ENCODE results near the gene P3H3. TPM values are rescaled to one million over a fixed set of nuclear protein-coding genes. Genes with fewer than 3 reads are reported as not detected.
"Not testable (repeated sequence)": the region's sequence is repeated elsewhere in the genome, so short reads cannot be mapped to it uniquely, and the experiment has no call there.

Gene P3H3
- polyA plus RNA-seq, 4 donors: 0.89 to 18.3 (median 4.9) TPM

DNA sequence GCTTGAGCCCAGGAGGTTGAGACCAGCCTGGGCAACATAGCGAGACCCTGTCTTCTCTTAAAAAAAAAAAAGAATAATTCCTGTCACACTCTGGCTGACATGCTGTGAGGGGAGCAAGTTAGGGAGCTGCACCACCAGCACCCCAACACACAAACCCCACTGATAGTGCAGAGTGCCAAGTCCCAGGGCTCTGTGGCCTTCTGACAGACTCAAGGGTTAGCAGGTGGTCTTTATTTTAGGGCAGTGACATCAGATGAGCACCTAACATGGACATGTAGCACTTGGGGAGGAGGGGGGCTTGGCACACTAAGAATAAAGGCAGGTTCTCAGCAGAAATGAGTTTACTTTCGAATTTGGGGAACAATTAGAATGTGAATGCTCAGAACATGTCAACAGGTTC is 30.6 kb downstream of the P3H3 start:
- peaks cover 0 to 2% (median 0%) of the 10 kb centered on the region in 3 donors for H3K4me1 ChIP-seq (ENCODE audit: control insufficient read depth in 3 of 3, insufficient read depth in 2 of 3, low read depth in 1 of 3, low read length in 2 of 3)
- peaks cover 18 to 86% (median 24%) of the 10 kb centered on the region in 3 donors for H3K36me3 ChIP-seq (ENCODE audit: control insufficient read depth in 3 of 3, insufficient read depth in 2 of 3, low read depth in 1 of 3, low read length in 3 of 3)
- no peaks in the 10 kb centered on the region for H3K9me3 ChIP-seq (ENCODE audit: control insufficient read depth in 2 of 2, insufficient read depth in 1 of 2, low read depth in 1 of 2, low read length in 1 of 2)
- 94 to 100% (median 95%) methylated on average over 2 of the region's 2 CpGs for WGBS, 3 donors
- DNase-seq: no peak
- FAIRE-seq: no peak
- no peak overlapping the region for H3K27ac ChIP-seq (ENCODE audit: low read depth in 1 of 3, low read length in 2 of 3)
- no peak overlapping the region for H3K4me3 ChIP-seq (ENCODE audit: low read depth in 1 of 3, low read length in 3 of 3)
- no peaks in the 10 kb centered on the region for H3K27me3 ChIP-seq (ENCODE audit: control insufficient read depth in 3 of 3, insufficient read depth in 3 of 3, low read length in 3 of 3)

DNA sequence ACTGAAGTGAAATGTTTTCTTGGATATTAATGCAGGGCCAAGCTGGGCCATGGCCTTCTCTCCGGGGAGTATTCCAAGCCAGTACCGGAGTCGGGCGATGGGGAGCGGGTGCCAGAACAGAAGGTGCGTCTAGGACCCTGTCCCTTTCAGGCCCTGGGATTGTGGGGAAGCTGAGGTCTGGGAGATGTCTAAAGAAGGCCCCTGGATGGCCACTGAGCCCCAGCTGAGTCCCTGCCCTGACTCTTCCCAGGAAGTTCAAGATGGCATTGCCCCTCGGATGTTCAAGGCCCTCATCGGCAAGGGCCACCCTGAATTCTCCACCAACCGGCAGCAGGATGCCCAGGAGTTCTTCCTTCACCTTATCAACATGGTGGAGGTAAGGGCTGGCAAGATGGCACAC is 31.9 kb downstream of the P3H3 start:
- Histone ChIP-seq H3K36me3 (ENCODE audit: control insufficient read depth in 3 of 3, insufficient read depth in 2 of 3, low read depth in 1 of 3, low read length in 3 of 3) (peaks cover 23 to 91% (median 27%) of the 10 kb centered on the region in 3 donors), H3K27me3 (ENCODE audit: control insufficient read depth in 3 of 3, insufficient read depth in 3 of 3, low read length in 3 of 3) (no peaks in the 10 kb centered on the region), H3K27ac (ENCODE audit: low read depth in 1 of 3, low read length in 2 of 3) (no peak overlapping the region), H3K4me1 (ENCODE audit: control insufficient read depth in 3 of 3, insufficient read depth in 2 of 3, low read depth in 1 of 3, low read length in 2 of 3) (no peaks in the 10 kb centered on the region), H3K9me3 (ENCODE audit: control insufficient read depth in 2 of 2, insufficient read depth in 1 of 2, low read depth in 1 of 2, low read length in 1 of 2) (no peaks in the 10 kb centered on the region), H3K4me3 (ENCODE audit: low read depth in 1 of 3, low read length in 3 of 3) (no peak overlapping the region)
- WGBS, 3 donors: 94 to 97% (median 96%) methylated on average over 9 of the region's 9 CpGs
- DNase-seq: no peak
- FAIRE-seq: no peak

DNA sequence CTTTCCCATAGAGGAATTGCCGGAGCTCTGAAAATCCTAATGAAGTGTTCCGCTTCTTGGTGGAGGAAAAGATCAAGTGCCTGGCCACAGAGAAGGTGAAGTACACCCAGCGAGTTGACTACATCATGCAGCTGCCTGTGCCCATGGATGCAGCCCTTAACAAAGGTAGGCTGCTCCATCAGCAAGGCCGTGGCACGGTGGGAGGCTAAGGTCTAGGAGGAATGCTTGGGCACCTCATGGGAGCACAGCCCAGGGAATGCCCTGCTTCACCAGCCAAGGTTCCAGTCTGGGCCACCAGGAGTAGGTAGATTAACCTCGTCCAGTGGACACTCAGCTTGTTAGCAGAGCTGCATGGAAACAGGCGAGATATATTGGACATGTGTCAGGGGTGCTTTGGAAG is 32.7 kb downstream of the P3H3 start:
- Histone ChIP-seq H3K27ac (ENCODE audit: low read depth in 1 of 3, low read length in 2 of 3) (no peak overlapping the region), H3K4me3 (ENCODE audit: low read depth in 1 of 3, low read length in 3 of 3) (no peak overlapping the region), H3K36me3 (ENCODE audit: control insufficient read depth in 3 of 3, insufficient read depth in 2 of 3, low read depth in 1 of 3, low read length in 3 of 3) (peaks cover 23 to 92% (median 25%) of the 10 kb centered on the region in 3 donors), H3K9me3 (ENCODE audit: control insufficient read depth in 2 of 2, insufficient read depth in 1 of 2, low read depth in 1 of 2, low read length in 1 of 2) (no peaks in the 10 kb centered on the region), H3K4me1 (ENCODE audit: control insufficient read depth in 3 of 3, insufficient read depth in 2 of 3, low read depth in 1 of 3, low read length in 2 of 3) (no peaks in the 10 kb centered on the region), H3K27me3 (ENCODE audit: control insufficient read depth in 3 of 3, insufficient read depth in 3 of 3, low read length in 3 of 3) (no peaks in the 10 kb centered on the region)
- FAIRE-seq (no peak), DNase-seq (no peak)
- WGBS, 3 donors: 94 to 98% (median 96%) methylated on average over 7 of the region's 7 CpGs

- no peaks in the 10 kb centered on the region for H3K9me3 ChIP-seq (ENCODE audit: control insufficient read depth in 2 of 2, insufficient read depth in 1 of 2, low read depth in 1 of 2, low read length in 1 of 2)
- DNase-seq (no peak), FAIRE-seq (no peak)
- H3K36me3 ChIP-seq (ENCODE audit: control insufficient read depth in 3 of 3, insufficient read depth in 2 of 3, low read depth in 1 of 3, low read length in 3 of 3): peaks cover 23 to 92% (median 25%) of the 10 kb centered on the region in 3 donors
- H3K27ac ChIP-seq (ENCODE audit: low read depth in 1 of 3, low read length in 2 of 3): no peak overlapping the region
- H3K27me3 ChIP-seq (ENCODE audit: control insufficient read depth in 3 of 3, insufficient read depth in 3 of 3, low read length in 3 of 3): no peaks in the 10 kb centered on the region
- H3K4me1 ChIP-seq (ENCODE audit: control insufficient read depth in 3 of 3, insufficient read depth in 2 of 3, low read depth in 1 of 3, low read length in 2 of 3): no peaks in the 10 kb centered on the region
- no peak overlapping the region for H3K4me3 ChIP-seq (ENCODE audit: low read depth in 1 of 3, low read length in 3 of 3)
- 94 to 96% (median 94%) methylated on average over 9 of the region's 9 CpGs for WGBS, 3 donors
Observed at GRCh38 chr12:6861391-6861790, 33.2 kb downstream of the P3H3 start.

DNA sequence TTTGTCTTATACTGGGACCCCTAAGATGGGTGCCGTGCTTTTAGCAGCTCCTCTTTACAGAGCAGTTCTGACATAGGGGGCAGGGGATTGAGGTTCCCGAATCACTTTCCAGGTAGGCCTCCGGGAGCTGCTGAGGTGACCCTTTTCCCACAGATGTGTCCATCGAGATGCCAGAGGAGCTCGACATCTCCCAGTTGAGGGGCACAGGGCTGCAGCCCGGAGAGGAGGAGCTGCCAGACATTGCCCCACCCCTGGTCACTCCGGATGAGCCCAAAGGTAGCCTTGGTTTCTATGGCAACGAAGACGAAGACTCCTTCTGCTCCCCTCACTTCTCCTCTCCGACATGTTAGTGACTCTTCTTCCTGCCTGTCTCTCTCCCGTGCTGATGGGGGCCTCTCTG is 34.8 kb downstream of the P3H3 start:
- WGBS, 3 donors: 89 to 96% (median 90%) methylated on average over 11 of the region's 11 CpGs

GRCh38 chr12:6863586-6864321 is 35.5 kb downstream of the P3H3 start:
- no peak for DNase-seq
- no peak overlapping the region for H3K4me3 ChIP-seq (ENCODE audit: low read depth in 1 of 3, low read length in 3 of 3)
- H3K27me3 ChIP-seq (ENCODE audit: control insufficient read depth in 3 of 3, insufficient read depth in 3 of 3, low read length in 3 of 3): no peaks in the 10 kb centered on the region
- H3K4me1 ChIP-seq (ENCODE audit: control insufficient read depth in 3 of 3, insufficient read depth in 2 of 3, low read depth in 1 of 3, low read length in 2 of 3): peaks cover 0 to 13% (median 0%) of the 10 kb centered on the region in 3 donors
- no peak for FAIRE-seq
- no peaks in the 10 kb centered on the region for H3K9me3 ChIP-seq (ENCODE audit: control insufficient read depth in 2 of 2, insufficient read depth in 1 of 2, low read depth in 1 of 2, low read length in 1 of 2)
- no peak overlapping the region for H3K27ac ChIP-seq (ENCODE audit: low read depth in 1 of 3, low read length in 2 of 3)
- peaks cover 16 to 83% (median 18%) of the 10 kb centered on the region in 3 donors for H3K36me3 ChIP-seq (ENCODE audit: control insufficient read depth in 3 of 3, insufficient read depth in 2 of 3, low read depth in 1 of 3, low read length in 3 of 3)
- WGBS, 3 donors: 96 to 97% (median 96%) methylated on average over 16 of the region's 16 CpGs

More for the DNA sequence above, 34.8 kb downstream of the P3H3 start:
- Histone ChIP-seq H3K27ac (ENCODE audit: low read depth in 1 of 3, low read length in 2 of 3) (no peak overlapping the region), H3K9me3 (ENCODE audit: control insufficient read depth in 2 of 2, insufficient read depth in 1 of 2, low read depth in 1 of 2, low read length in 1 of 2) (no peaks in the 10 kb centered on the region), H3K36me3 (ENCODE audit: control insufficient read depth in 3 of 3, insufficient read depth in 2 of 3, low read depth in 1 of 3, low read length in 3 of 3) (peaks cover 19 to 82% (median 23%) of the 10 kb centered on the region in 3 donors), H3K4me1 (ENCODE audit: control insufficient read depth in 3 of 3, insufficient read depth in 2 of 3, low read depth in 1 of 3, low read length in 2 of 3) (peaks cover 0 to 6% (median 0%) of the 10 kb centered on the region in 3 donors), H3K4me3 (ENCODE audit: low read depth in 1 of 3, low read length in 3 of 3) (no peak overlapping the region), H3K27me3 (ENCODE audit: control insufficient read depth in 3 of 3, insufficient read depth in 3 of 3, low read length in 3 of 3) (no peaks in the 10 kb centered on the region)
- DNase-seq (no peak), FAIRE-seq (no peak)

GRCh38 chr12:6865307-6865706 is 37.1 kb downstream of the P3H3 start:
- Histone ChIP-seq H3K4me1 (ENCODE audit: control insufficient read depth in 3 of 3, insufficient read depth in 2 of 3, low read depth in 1 of 3, low read length in 2 of 3) (peaks cover 0 to 28% (median 0%) of the 10 kb centered on the region in 3 donors), H3K36me3 (ENCODE audit: control insufficient read depth in 3 of 3, insufficient read depth in 2 of 3, low read depth in 1 of 3, low read length in 3 of 3) (peaks cover 11 to 83% (median 16%) of the 10 kb centered on the region in 3 donors)
- H3K4me3 ChIP-seq (ENCODE audit: low read depth in 1 of 3, low read length in 3 of 3); H3K27me3 ChIP-seq (ENCODE audit: control insufficient read depth in 3 of 3, insufficient read depth in 3 of 3, low read length in 3 of 3); DNase-seq; H3K9me3 ChIP-seq (ENCODE audit: control insufficient read depth in 2 of 2, insufficient read depth in 1 of 2, low read depth in 1 of 2, low read length in 1 of 2); H3K27ac ChIP-seq (ENCODE audit: low read depth in 1 of 3, low read length in 2 of 3); FAIRE-seq: not testable (repeated sequence)
- 92 to 94% (median 94%) methylated on average over 5 of the region's 5 CpGs for WGBS, 3 donors

DNA sequence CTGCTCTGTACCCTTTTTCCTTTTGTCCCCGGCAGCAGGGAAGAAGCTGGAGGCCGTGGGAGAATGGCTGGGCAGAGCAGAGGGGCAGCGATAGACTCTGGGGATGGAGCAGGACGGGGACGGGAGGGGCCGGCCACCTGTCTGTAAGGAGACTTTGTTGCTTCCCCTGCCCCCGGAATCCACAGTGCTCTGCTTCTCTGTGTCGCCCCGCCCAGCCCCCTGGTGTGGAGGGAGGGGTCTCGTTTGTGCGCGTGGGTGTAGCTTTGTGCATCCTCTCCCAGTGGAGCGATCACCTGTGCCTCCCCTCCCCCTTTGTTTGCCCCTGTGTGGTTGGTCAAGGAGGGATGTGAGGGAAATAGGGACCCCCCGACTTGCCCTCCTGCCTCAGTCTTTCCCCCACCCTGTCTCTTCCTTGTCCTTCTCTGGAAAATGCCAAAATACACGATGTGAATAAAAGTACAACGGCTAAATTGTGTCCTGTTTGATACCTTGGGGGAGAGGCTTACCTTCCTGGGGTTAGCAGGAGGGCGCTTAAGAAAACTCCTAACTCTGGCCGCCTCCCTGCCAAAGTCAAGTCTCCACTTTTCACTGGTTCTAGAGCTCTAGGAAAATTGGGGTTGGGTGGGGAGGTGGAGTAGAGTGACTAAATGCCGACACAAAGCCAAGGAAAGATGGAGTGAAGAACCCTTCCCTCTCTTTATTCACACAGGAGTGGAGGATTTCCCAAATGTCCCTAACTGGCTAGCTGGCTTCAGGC is 38.1 kb downstream of the P3H3 start:
- DNase-seq: no peak
- 74 to 80% (median 79%) methylated on average over 16 to 19 of the region's 19 CpGs for WGBS, 3 donors
- no peak for FAIRE-seq
- Histone ChIP-seq H3K4me1 (ENCODE audit: control insufficient read depth in 3 of 3, insufficient read depth in 2 of 3, low read depth in 1 of 3, low read length in 2 of 3) (peaks cover 0 to 34% (median 0%) of the 10 kb centered on the region in 3 donors), H3K9me3 (ENCODE audit: control insufficient read depth in 2 of 2, insufficient read depth in 1 of 2, low read depth in 1 of 2, low read length in 1 of 2) (no peaks in the 10 kb centered on the region), H3K36me3 (ENCODE audit: control insufficient read depth in 3 of 3, insufficient read depth in 2 of 3, low read depth in 1 of 3, low read length in 3 of 3) (peaks cover 9 to 83% (median 10%) of the 10 kb centered on the region in 3 donors), H3K4me3 (ENCODE audit: low read depth in 1 of 3, low read length in 3 of 3) (peak overlapping the region in 1 of 3 donors; percentile 95), H3K27me3 (ENCODE audit: control insufficient read depth in 3 of 3, insufficient read depth in 3 of 3, low read length in 3 of 3) (no peaks in the 10 kb centered on the region), H3K27ac (ENCODE audit: low read depth in 1 of 3, low read length in 2 of 3) (peak overlapping the region in 2 of 3 donors; percentile 53 to 87)

Data from small intestine (tissue), 7 donors.